ENCODE data around the gene TMEM8B. TPM values are rescaled to one million over a fixed set of nuclear protein-coding genes. Genes with fewer than 3 reads are reported as not detected.
A peak's percentile ranks its signal among the peaks of the same experiment; 100 is the strongest.

TMEM8B gene
- total and polyA plus RNA-seq, 9 of the 15 experiments (the other 6 are each of a cell fraction or from before 2014, with no cell fraction given), result 0.01 to 2.2 (median 1.1) TPM

DNA sequence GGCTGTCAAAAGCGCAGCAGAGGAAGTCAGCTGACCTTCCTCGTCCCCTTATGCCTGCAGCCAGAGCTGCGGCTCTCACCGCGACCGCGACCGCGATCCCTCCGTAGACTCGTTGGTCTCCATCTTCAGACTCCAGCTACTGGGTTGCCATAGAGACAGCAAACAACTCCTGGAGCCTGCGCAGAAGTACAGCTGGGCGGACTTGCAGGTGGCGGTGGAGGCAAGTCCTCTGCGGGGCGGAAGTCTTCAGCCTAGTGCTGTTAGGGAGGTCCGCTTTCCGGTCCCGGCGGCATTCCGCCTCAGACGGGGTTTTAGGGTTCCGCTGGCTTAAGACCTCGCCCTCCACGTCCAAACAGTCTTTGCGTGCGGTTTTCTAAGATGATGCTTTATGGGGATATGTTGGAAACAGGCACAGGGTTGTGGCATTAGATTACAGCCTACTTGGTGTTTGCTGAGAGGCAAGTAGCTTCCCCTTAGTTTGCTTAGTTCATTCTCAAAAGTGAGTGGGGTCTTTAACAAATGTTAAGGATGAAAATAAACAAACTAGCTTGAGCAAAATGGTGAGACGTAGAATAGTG lies 16.9 kb upstream of the TMEM8B start, which contains the start of gene SPAG8 (continued):
- TF ChIP-seq, protein P1, sequence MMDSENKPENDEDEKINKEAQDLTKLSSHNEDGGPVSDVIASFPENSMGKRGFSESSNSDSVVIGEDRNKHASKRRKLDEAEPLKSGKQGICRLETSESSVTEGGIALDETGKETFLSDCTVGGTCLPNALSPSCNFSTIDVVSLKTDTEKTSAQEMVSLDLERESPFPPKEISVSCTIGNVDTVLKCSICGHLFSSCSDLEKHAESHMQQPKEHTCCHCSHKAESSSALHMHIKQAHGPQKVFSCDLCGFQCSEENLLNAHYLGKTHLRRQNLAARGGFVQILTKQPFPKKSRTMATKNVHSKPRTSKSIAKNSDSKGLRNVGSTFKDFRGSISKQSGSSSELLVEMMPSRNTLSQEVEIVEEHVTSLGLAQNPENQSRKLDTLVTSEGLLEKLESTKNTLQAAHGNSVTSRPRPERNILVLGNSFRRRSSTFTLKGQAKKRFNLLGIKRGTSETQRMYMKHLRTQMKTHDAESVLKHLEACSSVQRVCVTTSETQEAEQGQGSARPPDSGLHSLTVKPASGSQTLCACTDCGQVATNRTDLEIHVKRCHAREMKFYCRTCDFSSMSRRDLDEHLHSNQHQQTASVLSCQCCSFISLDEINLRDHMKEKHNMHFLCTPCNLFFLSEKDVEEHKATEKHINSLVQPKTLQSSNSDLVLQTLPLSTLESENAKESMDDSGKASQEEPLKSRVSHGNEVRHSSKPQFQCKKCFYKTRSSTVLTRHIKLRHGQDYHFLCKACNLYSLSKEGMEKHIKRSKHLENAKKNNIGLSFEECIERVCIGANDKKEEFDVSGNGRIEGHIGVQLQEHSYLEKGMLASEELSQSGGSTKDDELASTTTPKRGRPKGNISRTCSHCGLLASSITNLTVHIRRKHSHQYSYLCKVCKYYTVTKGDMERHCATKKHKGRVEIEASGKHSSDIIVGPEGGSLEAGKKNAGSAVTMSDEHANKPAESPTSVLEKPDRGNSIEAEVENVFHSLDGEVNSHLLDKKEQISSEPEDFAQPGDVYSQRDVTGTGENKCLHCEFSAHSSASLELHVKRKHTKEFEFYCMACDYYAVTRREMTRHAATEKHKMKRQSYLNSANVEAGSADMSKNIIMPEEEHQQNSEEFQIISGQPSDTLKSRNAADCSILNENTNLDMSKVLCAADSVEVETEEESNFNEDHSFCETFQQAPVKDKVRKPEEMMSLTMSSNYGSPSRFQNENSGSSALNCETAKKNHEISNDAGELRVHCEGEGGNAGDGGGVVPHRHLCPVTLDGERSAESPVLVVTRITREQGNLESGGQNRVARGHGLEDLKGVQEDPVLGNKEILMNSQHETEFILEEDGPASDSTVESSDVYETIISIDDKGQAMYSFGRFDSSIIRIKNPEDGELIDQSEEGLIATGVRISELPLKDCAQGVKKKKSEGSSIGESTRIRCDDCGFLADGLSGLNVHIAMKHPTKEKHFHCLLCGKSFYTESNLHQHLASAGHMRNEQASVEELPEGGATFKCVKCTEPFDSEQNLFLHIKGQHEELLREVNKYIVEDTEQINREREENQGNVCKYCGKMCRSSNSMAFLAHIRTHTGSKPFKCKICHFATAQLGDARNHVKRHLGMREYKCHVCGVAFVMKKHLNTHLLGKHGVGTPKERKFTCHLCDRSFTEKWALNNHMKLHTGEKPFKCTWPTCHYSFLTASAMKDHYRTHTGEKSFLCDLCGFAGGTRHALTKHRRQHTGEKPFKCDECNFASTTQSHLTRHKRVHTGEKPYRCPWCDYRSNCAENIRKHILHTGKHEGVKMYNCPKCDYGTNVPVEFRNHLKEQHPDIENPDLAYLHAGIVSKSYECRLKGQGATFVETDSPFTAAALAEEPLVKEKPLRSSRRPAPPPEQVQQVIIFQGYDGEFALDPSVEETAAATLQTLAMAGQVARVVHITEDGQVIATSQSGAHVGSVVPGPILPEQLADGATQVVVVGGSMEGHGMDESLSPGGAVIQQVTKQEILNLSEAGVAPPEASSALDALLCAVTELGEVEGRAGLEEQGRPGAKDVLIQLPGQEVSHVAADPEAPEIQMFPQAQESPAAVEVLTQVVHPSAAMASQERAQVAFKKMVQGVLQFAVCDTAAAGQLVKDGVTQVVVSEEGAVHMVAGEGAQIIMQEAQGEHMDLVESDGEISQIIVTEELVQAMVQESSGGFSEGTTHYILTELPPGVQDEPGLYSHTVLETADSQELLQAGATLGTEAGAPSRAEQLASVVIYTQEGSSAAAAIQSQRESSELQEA (IDR thresholded peaks at IDR 0.05; ENCODE audit: low read depth), result no peak
- TF ChIP-seq SRSF7 (optimal IDR thresholded peaks at IDR 0.05; ENCODE audit: low read depth, low read length) (no peak), ZNF696 (CRISPR knock-in tag; conservative IDR thresholded peaks at IDR 0.05) (no peak), ATF1 (CRISPR knock-in tag; IDR thresholded peaks at IDR 0.05) (no peak), ATF1 (tag; IDR thresholded peaks at IDR 0.05) (peak; percentile 24; the same call in 1 of the 2 replicates), XRCC4 (IDR thresholded peaks at IDR 0.05; ENCODE audit: extremely low read depth, insufficient read depth, insufficient read length) (no peak), HDAC1 (IDR thresholded peaks at IDR 0.05) (0 out of 4 replicates have a peak, but pooled peaks of 1 of the 2 experiments have one; percentile 33), GATA2 (CRISPR knock-in tag; IDR thresholded peaks at IDR 0.05) (no peak), HEY1 (CRISPR knock-in tag; IDR thresholded peaks at IDR 0.05; ENCODE audit: borderline replicate concordance) (no peak), NR4A1 (CRISPR knock-in tag; IDR thresholded peaks at IDR 0.05) (no peak), NR4A1 (tag; IDR thresholded peaks at IDR 0.05) (no peak), ZNF316 (IDR thresholded peaks at IDR 0.05) (no peak), ZNF174 (CRISPR knock-in tag; IDR thresholded peaks at IDR 0.05) (no peak), RFX7 (CRISPR knock-in tag; IDR thresholded peaks at IDR 0.05) (no peak), ZNF561 (CRISPR knock-in tag; conservative IDR thresholded peaks at IDR 0.05) (no peak), POLR3G (IDR thresholded peaks at IDR 0.05; ENCODE audit: extremely low read depth, insufficient read length, insufficient replicate concordance) (no peak), ZSCAN32 (CRISPR knock-in tag; IDR thresholded peaks at IDR 0.05) (no peak), FOXA3 (CRISPR knock-in tag; conservative IDR thresholded peaks at IDR 0.05 in 1 of 2, IDR thresholded peaks at IDR 0.05 in 1 of 2) (no peak; a peak in 1 of 4 replicates)
- TF ChIP-seq, protein P2, sequence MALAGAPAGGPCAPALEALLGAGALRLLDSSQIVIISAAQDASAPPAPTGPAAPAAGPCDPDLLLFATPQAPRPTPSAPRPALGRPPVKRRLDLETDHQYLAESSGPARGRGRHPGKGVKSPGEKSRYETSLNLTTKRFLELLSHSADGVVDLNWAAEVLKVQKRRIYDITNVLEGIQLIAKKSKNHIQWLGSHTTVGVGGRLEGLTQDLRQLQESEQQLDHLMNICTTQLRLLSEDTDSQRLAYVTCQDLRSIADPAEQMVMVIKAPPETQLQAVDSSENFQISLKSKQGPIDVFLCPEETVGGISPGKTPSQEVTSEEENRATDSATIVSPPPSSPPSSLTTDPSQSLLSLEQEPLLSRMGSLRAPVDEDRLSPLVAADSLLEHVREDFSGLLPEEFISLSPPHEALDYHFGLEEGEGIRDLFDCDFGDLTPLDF (CRISPR knock-in tag; IDR thresholded peaks at IDR 0.05), result no peak
- TF ChIP-seq, protein P3, sequence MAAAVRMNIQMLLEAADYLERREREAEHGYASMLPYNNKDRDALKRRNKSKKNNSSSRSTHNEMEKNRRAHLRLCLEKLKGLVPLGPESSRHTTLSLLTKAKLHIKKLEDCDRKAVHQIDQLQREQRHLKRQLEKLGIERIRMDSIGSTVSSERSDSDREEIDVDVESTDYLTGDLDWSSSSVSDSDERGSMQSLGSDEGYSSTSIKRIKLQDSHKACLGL (CRISPR knock-in tag; IDR thresholded peaks at IDR 0.05; ENCODE audit: borderline replicate concordance, poor library complexity, severe bottlenecking), result no peak
